Endothelial cell of umbilical vein (primary cell): ENCODE results near the gene VPS54. TPM values are rescaled to one million over a fixed set of nuclear protein-coding genes. Genes with fewer than 3 reads are reported as not detected.
A peak's percentile ranks its signal among the peaks of the same experiment; 100 is the strongest.

ENCODE experiments used
- BruUV-seq: library from RNA; stranded (reverse); fragments of 400-500 nt; replicated peaks from 2 replicates; lab custom pipeline; 2021; lab: Mats Ljungman, UMichigan
- CTCF ChIA-PET: fragments of 300-600, 350-600 bp; sonication (Branson Sonifier 250); formaldehyde crosslinking; loops from one replicate; lab custom pipeline; 2021; ENCODE audit warnings: antibody characterized with exemption, inconsistent platforms; lab: Charles Lee
- POLR2A ChIA-PET: fragments of 300-600, 350-600 bp; sonication (Branson Sonifier 250); formaldehyde crosslinking; loops from one replicate; lab custom pipeline; 2021; ENCODE audit warnings: antibody characterized with exemption, inconsistent platforms; lab: Charles Lee
- DNase-seq: peaks from one replicate; pipeline ENCODE4 v3.0.0-alpha.2; 2011; ENCODE audit warnings: low read depth, low spot score
- FAIRE-seq: peaks from 2 replicates; lab custom pipeline; 2011; peaks lifted over from hg19 to GRCh38; lab: Jason Lieb, UNC
- H2AFZ ChIP-seq: 2 replicates; pipeline ENCODE4 v1.6.0; 2012; ENCODE audit warnings: low read depth, low read length, control low read depth, inconsistent platforms
- H3K27ac ChIP-seq: 2 replicates; pipeline ENCODE4 v1.5.1; 2011; ENCODE audit warnings: low read depth, mild to moderate bottlenecking, control low read depth, low read length, moderate library complexity; ENCODE audit not compliant: insufficient read depth
- H3K27me3 ChIP-seq, 2 experiments: 2 replicates each; pipeline versions ENCODE4 v1.6.0 to v1.6.1; 2011; ENCODE audit warnings: low read length in 2 of 2, mixed read lengths in 1 of 2; ENCODE audit not compliant: control insufficient read depth in 2 of 2, insufficient read depth in 2 of 2
- H3K36me3 ChIP-seq, 2 experiments: 2 replicates in 1 of 2; 3 replicates in 1 of 2; pipeline ENCODE4 v1.5.1; 2011; ENCODE audit warnings: low read length in 2 of 2, mild to moderate bottlenecking in 1 of 2, moderate library complexity in 1 of 2; ENCODE audit not compliant: control insufficient read depth in 2 of 2, insufficient read depth in 2 of 2; ENCODE audit errors: extremely low read depth in 1 of 2
- H3K4me1 ChIP-seq: 3 replicates; pipeline ENCODE4 v1.5.1; 2011; ENCODE audit warnings: mild to moderate bottlenecking, low read length; ENCODE audit not compliant: control insufficient read depth, insufficient read depth; ENCODE audit errors: extremely low read depth
- H3K4me2 ChIP-seq: 2 replicates; pipeline ENCODE4 v1.6.1; 2011; ENCODE audit warnings: low read length, control low read depth, mixed read lengths; ENCODE audit not compliant: insufficient read depth
- H3K4me3 ChIP-seq, 3 experiments: fragments of 200-600 bp in 1 of 3; sonication (generic), shearing (Covaris generic) in 1 of 3; replicated peaks in 1 of 3; 2 replicates each; pipeline ENCODE4 v1.5.1; 2011 to 2016; ENCODE audit warnings: control low read depth in 3 of 3, low read length in 3 of 3, mild to moderate bottlenecking in 2 of 3, inconsistent platforms in 1 of 3, low read depth in 1 of 3, moderate library complexity in 1 of 3; ENCODE audit not compliant: insufficient read depth in 1 of 3
- H3K79me2 ChIP-seq: 2 replicates; pipeline ENCODE4 v1.6.0; 2012; ENCODE audit warnings: low read length, inconsistent platforms; ENCODE audit not compliant: control insufficient read depth, insufficient read depth
- H3K9ac ChIP-seq: replicated peaks from 2 replicates; pipeline ENCODE3; 2011; ENCODE audit warnings: low read length, control low read depth; ENCODE audit not compliant: insufficient read depth; ENCODE audit errors: extremely low read depth
- H3K9me1 ChIP-seq: replicated peaks from 3 replicates; pipeline ENCODE4 v1.6.0; 2011; ENCODE audit warnings: mild to moderate bottlenecking, low read length; ENCODE audit not compliant: control insufficient read depth, insufficient read depth; ENCODE audit errors: extremely low read depth
- H3K9me3 ChIP-seq: replicated peaks from 2 replicates; pipeline ENCODE4 v1.5.1; 2012; ENCODE audit warnings: low read length, inconsistent platforms; ENCODE audit not compliant: control insufficient read depth, insufficient read depth
- H4K20me1 ChIP-seq: replicated peaks from 2 replicates; pipeline ENCODE3; 2011; ENCODE audit warnings: mild to moderate bottlenecking, low read length; ENCODE audit not compliant: control insufficient read depth, insufficient read depth; ENCODE audit errors: extremely low read depth
- FOS ChIP-seq: IDR thresholded peaks from 2 replicates; pipeline ENCODE4 v1.6.1; 2011; ENCODE audit warnings: mild to moderate bottlenecking, low read length, moderate library complexity, borderline replicate concordance; ENCODE audit not compliant: insufficient read depth
- JUN ChIP-seq: IDR thresholded peaks from 2 replicates; pipeline ENCODE4 v1.6.1; 2011; ENCODE audit warnings: borderline replicate concordance, low read depth; ENCODE audit not compliant: insufficient read length, insufficient read depth
- POLR2AphosphoS5 ChIP-seq: IDR thresholded peaks from 2 replicates; pipeline ENCODE4 v1.6.1; 2012; ENCODE audit warnings: low read depth, mild to moderate bottlenecking, control low read depth, low read length, moderate library complexity; ENCODE audit not compliant: insufficient read depth
- dilution Hi-C: fragments of 300-500 bp; cut with MboI; formaldehyde crosslinking; loops from one replicate; pipeline ENCODE4 v1.15.0; 2019; ENCODE audit warnings: low sequenced_read_pairs; ENCODE audit not compliant: extremely low pct_ligation_motif_present
- intact Hi-C: fragments of 100-400 bp; cut with micrococcal nuclease; formaldehyde crosslinking; loops from one replicate; pipeline ENCODE4 v1.10.0; 2022
- polyA plus RNA-seq, 4 experiments: library from polyadenylated mRNA; depleted of rRNA in 3 of 4; stranded (reverse) in 3 of 4; unstranded in 1 of 4; fragments of >200 nt; gene quantifications; 2 replicates each; pipeline versions ENCODE4 v1.2.1 to v1.2.3, GENCODE V29; 2011 to 2012; ENCODE audit warnings: missing spikeins in 1 of 4
- total RNA-seq: library from RNA; stranded (reverse); gene quantifications from 2 replicates; pipeline ENCODE4 v1.2.3, GENCODE V29; 2021
- TF ChIP-seq, protein P1 (sequence below), 2 donors: IDR thresholded peaks; 1 replicate in 1 of 2; 2 replicates in 1 of 2; pipeline ENCODE4 v1.5.1; 2011; ENCODE audit warnings: low read length in 2 of 2, mild to moderate bottlenecking in 2 of 2, moderate library complexity in 2 of 2, control low read depth in 1 of 2, inconsistent platforms in 1 of 2, low read depth in 1 of 2; ENCODE audit not compliant: insufficient read depth in 1 of 2; ENCODE audit errors: extremely low read depth in 1 of 2
- TF ChIP-seq, protein P2 (sequence below): IDR thresholded peaks from 2 replicates; pipeline ENCODE4 v1.6.1; 2011; ENCODE audit not compliant: insufficient read depth, insufficient read length

VPS54 gene
- total and polyA plus RNA-seq, 2 donors (not counting 3 experiments of a cell fraction or from before 2014, with no cell fraction given), result 6.3 to 17.7 TPM

DNA sequence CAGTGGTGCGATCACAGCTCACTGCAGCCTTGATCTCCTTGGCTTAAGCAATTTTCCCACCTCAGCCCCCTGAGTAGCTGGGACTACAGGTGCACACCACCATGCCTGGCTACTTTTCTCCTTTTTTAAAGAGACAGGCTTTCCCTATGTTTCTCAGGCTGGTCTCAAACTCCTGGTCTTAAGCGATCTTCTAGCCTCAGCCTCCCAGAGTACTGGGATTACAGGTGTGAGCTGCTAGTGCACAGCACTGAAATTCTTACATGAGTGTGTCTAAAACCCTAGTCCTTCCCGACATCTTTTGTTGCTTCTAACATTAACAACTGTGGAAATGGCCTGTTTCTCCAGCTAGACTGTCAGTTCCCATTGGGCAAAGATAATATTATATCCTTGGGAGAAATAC, 174.6 kb downstream of the VPS54 start:
- no peak for DNase-seq
- no peaks in the 10 kb centered on the region for H3K27me3 ChIP-seq
- no peak for FAIRE-seq
- no peak overlapping the region for H2AFZ ChIP-seq
- H3K9me1 ChIP-seq, result no peaks in the 10 kb centered on the region
- TF ChIP-seq, protein P1, sequence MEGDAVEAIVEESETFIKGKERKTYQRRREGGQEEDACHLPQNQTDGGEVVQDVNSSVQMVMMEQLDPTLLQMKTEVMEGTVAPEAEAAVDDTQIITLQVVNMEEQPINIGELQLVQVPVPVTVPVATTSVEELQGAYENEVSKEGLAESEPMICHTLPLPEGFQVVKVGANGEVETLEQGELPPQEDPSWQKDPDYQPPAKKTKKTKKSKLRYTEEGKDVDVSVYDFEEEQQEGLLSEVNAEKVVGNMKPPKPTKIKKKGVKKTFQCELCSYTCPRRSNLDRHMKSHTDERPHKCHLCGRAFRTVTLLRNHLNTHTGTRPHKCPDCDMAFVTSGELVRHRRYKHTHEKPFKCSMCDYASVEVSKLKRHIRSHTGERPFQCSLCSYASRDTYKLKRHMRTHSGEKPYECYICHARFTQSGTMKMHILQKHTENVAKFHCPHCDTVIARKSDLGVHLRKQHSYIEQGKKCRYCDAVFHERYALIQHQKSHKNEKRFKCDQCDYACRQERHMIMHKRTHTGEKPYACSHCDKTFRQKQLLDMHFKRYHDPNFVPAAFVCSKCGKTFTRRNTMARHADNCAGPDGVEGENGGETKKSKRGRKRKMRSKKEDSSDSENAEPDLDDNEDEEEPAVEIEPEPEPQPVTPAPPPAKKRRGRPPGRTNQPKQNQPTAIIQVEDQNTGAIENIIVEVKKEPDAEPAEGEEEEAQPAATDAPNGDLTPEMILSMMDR (IDR thresholded peaks at IDR 0.05; ENCODE audit: extremely low read depth in 1 of 2, insufficient read depth in 1 of 2, low read depth in 1 of 2, low read length in 2 of 2), result no peak
- no peak for TF ChIP-seq FOS
- no peak for TF ChIP-seq POLR2AphosphoS5
- peaks cover 67% of the 10 kb centered on the region for H3K79me2 ChIP-seq
- ChIA-PET CTCF (interaction anchor here (0.7 to 3.5 kb wide), 5 partner anchors 10 to 419 kb away, joined by 3 to 23 read pairs (median 4); no protein-coding TSS in a partner anchor), POLR2A (interaction anchor here (0.7 kb wide), 1 partner anchor 1617 kb away, joined by 3 read pairs; no protein-coding TSS in a partner anchor)
- H3K4me3 ChIP-seq, result no peak overlapping the region
- H3K27ac ChIP-seq, result no peak overlapping the region
- H4K20me1 ChIP-seq, result peaks cover 3% of the 10 kb centered on the region
- no peaks in the 10 kb centered on the region for H3K36me3 ChIP-seq
- no peak overlapping the region for H3K4me2 ChIP-seq
- H3K9ac ChIP-seq, result no peak overlapping the region
- no peaks in the 10 kb centered on the region for H3K9me3 ChIP-seq
- BruUV-seq, result no TSS peak
- intact Hi-C loops, result no loop called here
- dilution Hi-C loops, result no loop called here
- peaks cover 15% of the 10 kb centered on the region for H3K4me1 ChIP-seq

DNA sequence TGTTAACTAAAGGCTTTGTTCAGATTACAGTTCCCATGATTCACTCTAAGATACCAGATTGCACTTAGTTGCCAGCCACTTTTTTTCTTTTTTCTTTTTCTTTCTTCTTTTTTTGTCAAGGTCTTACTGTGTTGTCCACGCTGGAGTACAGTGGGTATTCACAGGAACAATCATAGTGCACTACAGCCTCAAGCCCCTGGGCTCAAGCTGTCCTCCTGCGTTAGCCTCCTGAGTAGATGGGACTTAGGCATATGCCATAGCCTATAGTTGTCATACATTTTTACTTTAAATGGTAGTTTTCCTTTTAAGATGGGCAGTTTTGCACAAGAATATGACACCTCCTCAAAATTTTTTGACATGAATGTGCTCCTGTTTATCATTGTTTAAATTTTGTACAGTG, 175.4 kb downstream of the VPS54 start:
- no peaks in the 10 kb centered on the region for H3K9me1 ChIP-seq
- no peaks in the 10 kb centered on the region for H3K36me3 ChIP-seq
- H3K9me3 ChIP-seq, result no peaks in the 10 kb centered on the region
- dilution Hi-C loops (no loop called here), intact Hi-C loops (no loop called here)
- no peak for FAIRE-seq
- H3K27me3 ChIP-seq, result no peaks in the 10 kb centered on the region
- H3K4me1 ChIP-seq, result peaks cover 16% of the 10 kb centered on the region
- TF ChIP-seq JUN, result no peak
- TF ChIP-seq, protein P2, sequence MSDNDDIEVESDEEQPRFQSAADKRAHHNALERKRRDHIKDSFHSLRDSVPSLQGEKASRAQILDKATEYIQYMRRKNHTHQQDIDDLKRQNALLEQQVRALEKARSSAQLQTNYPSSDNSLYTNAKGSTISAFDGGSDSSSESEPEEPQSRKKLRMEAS, result no peak
- TF ChIP-seq, protein P1 (IDR thresholded peaks at IDR 0.05; ENCODE audit: extremely low read depth in 1 of 2, insufficient read depth in 1 of 2, low read depth in 1 of 2, low read length in 2 of 2), result no peak
- peaks cover 3% of the 10 kb centered on the region for H4K20me1 ChIP-seq
- H2AFZ ChIP-seq, result no peak overlapping the region
- DNase-seq, result no peak
- ChIA-PET CTCF (interaction anchor here (0.7 to 3.5 kb wide), 5 partner anchors 10 to 419 kb away, joined by 3 to 23 read pairs (median 4); no protein-coding TSS in a partner anchor), POLR2A (no interaction called here)
- H3K4me2 ChIP-seq, result peak overlapping the region; percentile 96
- no peak overlapping the region for H3K9ac ChIP-seq
- BruUV-seq, result no TSS peak
- H3K79me2 ChIP-seq, result peaks cover 60% of the 10 kb centered on the region
- no peak overlapping the region for H3K4me3 ChIP-seq
- H3K27ac ChIP-seq, result no peak overlapping the region
